Measurements from ENCODE around the gene SRRM4.
"Not testable (repeated sequence)": the region's sequence is repeated elsewhere in the genome, so short reads cannot be mapped to it uniquely, and the experiment has no call there.

SRRM4 gene

GRCh38 chr12:118999107-118999506, 17.8 kb downstream of the SRRM4 start:
- Histone ChIP-seq H3K36me3 (peaks cover 94% of the 10 kb centered on the region), H3K4me3 (ENCODE audit: low read depth, low read length) (no peak overlapping the region), H3K9me3 (ENCODE audit: severe bottlenecking) (no peaks in the 10 kb centered on the region), H3K27me3 (ENCODE audit: insufficient read depth, low read depth, severe bottlenecking) (no peaks in the 10 kb centered on the region), H3K27ac (no peak overlapping the region)
- TF ChIP-seq CTCF (IDR thresholded peaks at IDR 0.05; ENCODE audit: low read depth, low read length): no peak
- no peak for DNase-seq

GRCh38 chr12:119005085-119005484, 23.7 kb downstream of the SRRM4 start:
- DNase-seq: no peak
- H3K36me3 ChIP-seq: peaks cover 44% of the 10 kb centered on the region
- TF ChIP-seq CTCF (IDR thresholded peaks at IDR 0.05; ENCODE audit: low read depth, low read length): no peak
- H3K27me3 ChIP-seq (ENCODE audit: insufficient read depth, low read depth, severe bottlenecking): no peaks in the 10 kb centered on the region
- H3K27ac ChIP-seq: peak overlapping the region; percentile 87
- no peaks in the 10 kb centered on the region for H3K9me3 ChIP-seq (ENCODE audit: severe bottlenecking)
- no peak overlapping the region for H3K4me3 ChIP-seq (ENCODE audit: low read depth, low read length)

- TF ChIP-seq CTCF (IDR thresholded peaks at IDR 0.05; ENCODE audit: low read depth, low read length): no peak
- Histone ChIP-seq H3K4me3 (ENCODE audit: low read depth, low read length) (peak overlapping the region; percentile 22; the same call in 1 of the 2 replicates), H3K36me3 (peaks cover 42% of the 10 kb centered on the region), H3K9me3 (ENCODE audit: severe bottlenecking) (no peaks in the 10 kb centered on the region), H3K27ac (peak overlapping the region; percentile 87), H3K27me3 (ENCODE audit: insufficient read depth, low read depth, severe bottlenecking) (no peaks in the 10 kb centered on the region)
- DNase-seq: peak; percentile 76
Measured at GRCh38 chr12:119005913-119006312, 24.6 kb downstream of the SRRM4 start.

- H3K9me3 ChIP-seq (ENCODE audit: severe bottlenecking): no peaks in the 10 kb centered on the region
- TF ChIP-seq CTCF (IDR thresholded peaks at IDR 0.05; ENCODE audit: low read depth, low read length): no peak
- peak overlapping the region; percentile 22 for H3K4me3 ChIP-seq (ENCODE audit: low read depth, low read length)
- H3K27me3 ChIP-seq (ENCODE audit: insufficient read depth, low read depth, severe bottlenecking): no peaks in the 10 kb centered on the region
- peaks cover 40% of the 10 kb centered on the region for H3K36me3 ChIP-seq
- peak overlapping the region; percentile 94 for H3K27ac ChIP-seq
- DNase-seq: peak; percentile 96
Measured at GRCh38 chr12:119006746-119007145, 25.4 kb downstream of the SRRM4 start.

- peaks cover 25% of the 10 kb centered on the region for H3K36me3 ChIP-seq
- not testable (repeated sequence) for H3K27me3 ChIP-seq (ENCODE audit: insufficient read depth, low read depth, severe bottlenecking); DNase-seq; H3K4me3 ChIP-seq (ENCODE audit: low read depth, low read length); H3K9me3 ChIP-seq (ENCODE audit: severe bottlenecking)
- peak overlapping the region; percentile 94 for H3K27ac ChIP-seq
Measured at GRCh38 chr12:119008273-119008672, 26.9 kb downstream of the SRRM4 start.

GRCh38 chr12:119008691-119009221, 27.4 kb downstream of the SRRM4 start:
- peak overlapping the region; percentile 38 for H3K4me3 ChIP-seq (ENCODE audit: low read depth, low read length)
- H3K36me3 ChIP-seq: peaks cover 21% of the 10 kb centered on the region
- H3K27ac ChIP-seq: peak overlapping the region; percentile 94
- no peaks in the 10 kb centered on the region for H3K9me3 ChIP-seq (ENCODE audit: severe bottlenecking)
- no peak for TF ChIP-seq CTCF (IDR thresholded peaks at IDR 0.05; ENCODE audit: low read depth, low read length)
- DNase-seq: peak; percentile 97
- H3K27me3 ChIP-seq (ENCODE audit: insufficient read depth, low read depth, severe bottlenecking): no peaks in the 10 kb centered on the region
